ENCODE results near the gene MESD. TPM values are rescaled to one million over a fixed set of nuclear protein-coding genes. Genes with fewer than 3 reads are reported as not detected.

The MESD gene
- total and polyA plus RNA-seq, 9 of the 15 experiments (the other 6 are each of a cell fraction or from before 2014, with no cell fraction given): 11.3 to 39.7 (median 22.8) TPM

DNA sequence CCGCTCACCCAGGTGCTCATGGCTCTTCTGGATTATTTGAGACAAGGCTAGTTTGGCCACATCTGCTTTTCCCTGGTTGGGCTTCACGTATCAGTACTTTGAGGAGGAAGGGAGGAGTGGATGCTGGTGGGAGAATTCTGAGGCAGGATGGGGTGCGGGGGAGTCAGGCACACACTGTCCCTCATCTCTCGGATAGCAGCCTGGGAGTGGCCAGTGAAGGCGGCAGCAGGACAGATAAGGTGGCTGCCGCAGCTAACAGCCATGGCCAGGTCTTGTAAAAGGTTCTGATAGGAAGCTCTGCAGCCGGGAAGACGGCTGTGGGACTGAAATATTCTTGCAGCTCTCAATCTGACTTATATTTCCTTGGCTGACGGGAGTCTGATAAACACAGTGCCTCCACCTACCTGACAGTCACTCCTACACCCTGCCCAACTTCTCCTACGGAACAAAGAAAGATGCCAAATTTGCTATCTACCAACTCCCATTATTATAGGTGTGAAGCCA, 87.3 kb downstream of the MESD start (continued):
- TF ChIP-seq TEAD1 (CRISPR knock-in tag; IDR thresholded peaks at IDR 0.05) (peak in 1 of 2 experiments; percentile 63; a peak in 1 of 4 replicates), NFIC (IDR thresholded peaks at IDR 0.05) (peak; percentile 71), GABPB2 (CRISPR knock-in tag; conservative IDR thresholded peaks at IDR 0.05) (no peak), NCOA4 (IDR thresholded peaks at IDR 0.05; ENCODE audit: partially characterized antibody) (no peak), SRSF1 (IDR thresholded peaks at IDR 0.05; ENCODE audit: low read depth, low read length) (no peak), ZNF561 (CRISPR knock-in tag; conservative IDR thresholded peaks at IDR 0.05) (no peak), PHB2 (IDR thresholded peaks at IDR 0.05; ENCODE audit: low read depth) (peak; percentile 33; the same call in 1 of the 2 replicates), ZNF41 (CRISPR knock-in tag; conservative IDR thresholded peaks at IDR 0.05) (no peak), PCBP2 (IDR thresholded peaks at IDR 0.05; ENCODE audit: low read depth, low read length, poor library complexity, severe bottlenecking) (no peak), HDAC6 (IDR thresholded peaks at IDR 0.05; ENCODE audit: low read depth, low read length) (no peak), SP1 (CRISPR knock-in tag; IDR thresholded peaks at IDR 0.05) (peak; percentile 50; the same call in 1 of the 2 replicates), PKNOX1 (IDR thresholded peaks at IDR 0.05) (peak; percentile 88), GABPB1 (CRISPR knock-in tag; IDR thresholded peaks at IDR 0.05) (no peak), MAZ (CRISPR knock-in tag; conservative IDR thresholded peaks at IDR 0.05 in 1 of 2, IDR thresholded peaks at IDR 0.05 in 1 of 2) (peak in 1 of 2 experiments; percentile 53; a peak in 1 of 4 replicates), TRIM24 (IDR thresholded peaks at IDR 0.05) (peak; percentile 53 to 83; a peak in 3 of 4 replicates)
- TF ChIP-seq, protein P1, sequence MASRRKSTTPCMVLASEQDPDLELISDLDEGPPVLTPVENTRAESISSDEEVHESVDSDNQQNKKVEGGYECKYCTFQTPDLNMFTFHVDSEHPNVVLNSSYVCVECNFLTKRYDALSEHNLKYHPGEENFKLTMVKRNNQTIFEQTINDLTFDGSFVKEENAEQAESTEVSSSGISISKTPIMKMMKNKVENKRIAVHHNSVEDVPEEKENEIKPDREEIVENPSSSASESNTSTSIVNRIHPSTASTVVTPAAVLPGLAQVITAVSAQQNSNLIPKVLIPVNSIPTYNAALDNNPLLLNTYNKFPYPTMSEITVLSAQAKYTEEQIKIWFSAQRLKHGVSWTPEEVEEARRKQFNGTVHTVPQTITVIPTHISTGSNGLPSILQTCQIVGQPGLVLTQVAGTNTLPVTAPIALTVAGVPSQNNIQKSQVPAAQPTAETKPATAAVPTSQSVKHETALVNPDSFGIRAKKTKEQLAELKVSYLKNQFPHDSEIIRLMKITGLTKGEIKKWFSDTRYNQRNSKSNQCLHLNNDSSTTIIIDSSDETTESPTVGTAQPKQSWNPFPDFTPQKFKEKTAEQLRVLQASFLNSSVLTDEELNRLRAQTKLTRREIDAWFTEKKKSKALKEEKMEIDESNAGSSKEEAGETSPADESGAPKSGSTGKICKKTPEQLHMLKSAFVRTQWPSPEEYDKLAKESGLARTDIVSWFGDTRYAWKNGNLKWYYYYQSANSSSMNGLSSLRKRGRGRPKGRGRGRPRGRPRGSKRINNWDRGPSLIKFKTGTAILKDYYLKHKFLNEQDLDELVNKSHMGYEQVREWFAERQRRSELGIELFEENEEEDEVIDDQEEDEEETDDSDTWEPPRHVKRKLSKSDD (conservative IDR thresholded peaks at IDR 0.05; ENCODE audit: low read length): no peak
- TF ChIP-seq, protein P2, sequence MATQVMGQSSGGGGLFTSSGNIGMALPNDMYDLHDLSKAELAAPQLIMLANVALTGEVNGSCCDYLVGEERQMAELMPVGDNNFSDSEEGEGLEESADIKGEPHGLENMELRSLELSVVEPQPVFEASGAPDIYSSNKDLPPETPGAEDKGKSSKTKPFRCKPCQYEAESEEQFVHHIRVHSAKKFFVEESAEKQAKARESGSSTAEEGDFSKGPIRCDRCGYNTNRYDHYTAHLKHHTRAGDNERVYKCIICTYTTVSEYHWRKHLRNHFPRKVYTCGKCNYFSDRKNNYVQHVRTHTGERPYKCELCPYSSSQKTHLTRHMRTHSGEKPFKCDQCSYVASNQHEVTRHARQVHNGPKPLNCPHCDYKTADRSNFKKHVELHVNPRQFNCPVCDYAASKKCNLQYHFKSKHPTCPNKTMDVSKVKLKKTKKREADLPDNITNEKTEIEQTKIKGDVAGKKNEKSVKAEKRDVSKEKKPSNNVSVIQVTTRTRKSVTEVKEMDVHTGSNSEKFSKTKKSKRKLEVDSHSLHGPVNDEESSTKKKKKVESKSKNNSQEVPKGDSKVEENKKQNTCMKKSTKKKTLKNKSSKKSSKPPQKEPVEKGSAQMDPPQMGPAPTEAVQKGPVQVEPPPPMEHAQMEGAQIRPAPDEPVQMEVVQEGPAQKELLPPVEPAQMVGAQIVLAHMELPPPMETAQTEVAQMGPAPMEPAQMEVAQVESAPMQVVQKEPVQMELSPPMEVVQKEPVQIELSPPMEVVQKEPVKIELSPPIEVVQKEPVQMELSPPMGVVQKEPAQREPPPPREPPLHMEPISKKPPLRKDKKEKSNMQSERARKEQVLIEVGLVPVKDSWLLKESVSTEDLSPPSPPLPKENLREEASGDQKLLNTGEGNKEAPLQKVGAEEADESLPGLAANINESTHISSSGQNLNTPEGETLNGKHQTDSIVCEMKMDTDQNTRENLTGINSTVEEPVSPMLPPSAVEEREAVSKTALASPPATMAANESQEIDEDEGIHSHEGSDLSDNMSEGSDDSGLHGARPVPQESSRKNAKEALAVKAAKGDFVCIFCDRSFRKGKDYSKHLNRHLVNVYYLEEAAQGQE (IDR thresholded peaks at IDR 0.05; ENCODE audit: borderline replicate concordance): no peak
- TF ChIP-seq, protein P2 (CRISPR knock-in tag; IDR thresholded peaks at IDR 0.05; ENCODE audit: low read depth): 0 out of 2 replicates have a peak, but pooled peaks have one; percentile 29
